DMS153 treated with DMSO at 0.1 percent for 48 hours (cell line): ENCODE measurements around the gene AMER3.
A peak's percentile ranks its signal among the peaks of the same experiment; 100 is the strongest.
"Not testable (repeated sequence)": the region's sequence is repeated elsewhere in the genome, so short reads cannot be mapped to it uniquely, and the experiment has no call there.

Source experiments
- DNase-seq: peaks from one replicate; lab custom pipeline; 2025; ENCODE audit not compliant: unreplicated experiment; lab: John Stamatoyannopoulos, UW

Gene AMER3, protein sequence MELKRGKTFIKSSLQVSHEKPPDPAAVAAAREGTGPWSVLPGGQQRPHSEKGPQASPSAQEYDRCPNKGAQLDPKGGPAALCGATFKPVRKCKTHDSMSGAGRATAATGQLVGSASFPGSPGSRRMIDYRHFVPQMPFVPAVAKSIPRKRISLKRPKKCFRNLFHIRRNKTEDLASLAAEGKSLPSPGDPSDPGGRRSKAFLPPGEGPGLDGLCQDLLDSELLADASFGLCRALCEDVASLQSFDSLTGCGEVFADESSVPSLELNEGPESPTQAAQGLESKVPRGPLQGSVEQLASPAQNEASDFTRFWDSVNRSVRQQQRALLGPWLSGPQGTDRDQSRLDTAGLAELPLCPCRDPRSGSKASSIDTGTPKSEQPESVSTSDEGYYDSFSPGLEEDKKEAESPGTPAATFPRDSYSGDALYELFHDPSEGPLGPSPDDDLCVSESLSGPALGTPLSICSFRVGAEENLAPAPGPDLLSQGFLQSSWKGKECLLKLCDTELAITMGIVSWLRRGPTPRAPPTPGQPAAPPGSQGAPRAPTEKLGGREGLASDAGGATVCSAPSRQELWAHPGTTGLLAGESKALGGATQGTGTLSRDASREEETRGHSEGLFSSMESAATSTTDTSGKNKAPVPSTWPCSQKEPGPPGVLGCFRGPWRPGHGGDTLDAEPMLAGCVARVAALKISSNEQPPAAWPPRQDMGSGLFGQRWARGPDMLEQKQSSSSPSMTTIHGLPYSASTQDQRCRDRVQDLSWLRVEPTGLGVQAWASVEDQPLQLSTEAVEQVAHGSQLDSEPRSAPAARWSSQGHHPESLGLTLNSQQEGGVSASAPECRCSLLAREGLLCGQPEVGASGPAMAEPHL

DNA sequence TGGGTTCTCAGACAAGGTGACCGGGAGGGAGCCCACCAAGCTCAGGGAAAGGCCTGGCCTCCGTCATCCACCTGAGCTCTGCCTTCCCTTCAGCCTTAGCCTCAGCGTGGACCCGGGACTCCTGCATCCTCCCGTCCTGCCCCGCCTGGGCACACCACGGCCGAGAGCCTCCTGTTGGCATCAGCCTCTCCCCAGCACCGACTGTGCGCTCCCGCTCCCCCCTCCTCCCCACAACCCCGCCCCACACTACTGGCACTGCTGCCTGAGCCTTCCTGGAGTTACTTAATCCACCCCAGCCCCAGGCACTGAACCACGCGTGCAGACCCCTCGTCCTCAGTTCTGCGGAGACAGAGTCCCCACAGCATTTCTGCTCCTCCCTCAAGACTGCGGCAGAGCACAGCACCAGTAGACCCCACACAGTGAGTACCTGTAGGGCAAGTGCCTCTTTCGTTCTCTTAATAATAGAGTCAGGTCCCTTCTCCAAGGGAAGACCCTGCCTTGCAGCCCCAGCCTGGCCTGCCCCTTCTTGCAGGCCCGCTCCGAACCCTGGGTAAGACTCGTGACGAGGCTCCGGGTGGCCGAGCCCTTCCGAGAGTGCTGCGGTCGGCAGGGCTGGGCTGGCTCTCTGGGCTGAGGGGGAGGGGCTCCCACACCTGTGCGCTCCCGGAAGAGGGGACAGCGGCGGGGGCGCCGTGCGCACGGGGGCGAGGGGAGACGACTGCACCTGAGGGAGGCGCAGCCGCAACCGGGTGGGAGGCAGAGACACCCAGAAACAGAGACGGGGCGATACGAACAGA is at the start of gene AMER3:
Gene AMER3, plus strand, starts transcription at position 285 of the 797 bp plus-strand sequence. CDS start 6,533 bp downstream, outside the sequence.
- DNase-seq, result peak; percentile 45

DNA sequence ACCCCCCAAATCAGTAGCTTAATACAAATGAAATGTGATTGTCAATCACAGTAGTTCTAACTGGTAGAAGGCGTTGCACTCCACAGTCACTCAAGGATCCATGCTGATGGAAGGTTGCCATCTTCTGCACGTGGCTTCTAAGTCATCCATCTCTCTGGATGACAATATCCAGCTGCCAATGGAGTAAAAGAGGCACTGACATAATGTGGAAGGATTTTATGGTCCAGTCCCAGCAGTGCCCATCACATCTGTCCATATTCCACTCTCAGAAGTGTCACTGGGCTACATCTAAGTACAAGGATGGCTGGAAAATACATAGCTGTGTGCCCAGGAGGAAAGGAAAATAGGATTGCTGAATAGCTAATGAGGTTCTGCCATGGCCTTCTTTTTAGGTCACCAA is 40.5 kb upstream of the AMER3 start:
- not testable (repeated sequence) for DNase-seq

DNA sequence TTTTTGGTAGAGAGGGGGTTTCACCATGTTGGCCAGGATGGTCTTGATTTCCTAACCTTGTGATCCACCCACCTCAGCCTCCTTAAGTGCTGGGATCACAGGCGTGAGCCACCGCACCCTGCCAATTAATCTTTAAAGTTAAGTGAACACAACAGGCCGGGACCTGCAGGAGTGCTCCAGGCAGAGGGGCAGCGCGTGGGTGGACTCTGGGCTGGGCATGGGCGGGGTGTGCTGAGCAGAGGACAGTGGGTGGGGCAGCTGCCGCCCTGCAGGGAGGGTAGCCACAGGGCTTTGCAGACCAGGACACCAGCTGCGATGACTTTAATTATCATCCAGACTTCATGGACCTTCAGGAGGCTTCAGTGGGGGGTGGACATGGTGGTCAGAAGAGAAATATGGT is 35.3 kb upstream of the AMER3 start:
- no peak for DNase-seq

DNA sequence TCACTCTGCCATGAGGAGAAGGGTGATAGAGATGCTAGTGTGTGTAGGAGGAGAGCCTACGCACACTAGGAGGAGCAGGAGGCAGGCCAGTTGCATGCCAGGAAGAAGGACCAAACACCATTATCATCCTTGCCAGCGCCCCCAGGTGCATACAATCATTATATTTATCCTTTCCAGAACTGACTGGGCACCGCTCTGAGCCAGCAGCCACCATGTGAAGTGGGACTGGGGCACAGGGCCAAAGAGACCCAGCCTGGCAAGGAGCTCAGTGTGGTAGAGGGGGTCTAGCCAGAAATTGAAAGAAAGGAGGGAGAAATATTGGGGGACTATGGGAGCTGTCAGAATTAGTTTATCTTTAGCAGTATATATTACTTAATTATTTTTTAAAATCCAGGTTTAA is 34.8 kb upstream of the AMER3 start:
- no peak for DNase-seq

DNA sequence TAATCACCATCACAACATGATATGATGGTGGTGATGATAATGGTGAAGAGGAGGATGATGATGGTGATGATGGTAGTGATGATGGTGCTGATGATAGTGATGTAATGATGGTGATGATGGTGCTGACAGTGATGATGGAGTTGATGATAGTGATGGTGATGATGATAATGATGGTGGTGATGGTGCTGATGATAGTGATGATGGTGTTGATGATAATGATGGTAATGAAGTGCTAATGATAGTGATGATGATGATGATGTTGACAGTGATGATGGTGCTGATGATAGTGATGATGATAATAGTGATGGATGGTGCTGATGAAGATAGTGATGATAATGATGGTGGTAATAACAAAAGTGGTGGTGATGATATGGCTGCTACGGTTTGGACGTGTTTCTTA is 30.9 kb upstream of the AMER3 start:
- no peak for DNase-seq

DNA sequence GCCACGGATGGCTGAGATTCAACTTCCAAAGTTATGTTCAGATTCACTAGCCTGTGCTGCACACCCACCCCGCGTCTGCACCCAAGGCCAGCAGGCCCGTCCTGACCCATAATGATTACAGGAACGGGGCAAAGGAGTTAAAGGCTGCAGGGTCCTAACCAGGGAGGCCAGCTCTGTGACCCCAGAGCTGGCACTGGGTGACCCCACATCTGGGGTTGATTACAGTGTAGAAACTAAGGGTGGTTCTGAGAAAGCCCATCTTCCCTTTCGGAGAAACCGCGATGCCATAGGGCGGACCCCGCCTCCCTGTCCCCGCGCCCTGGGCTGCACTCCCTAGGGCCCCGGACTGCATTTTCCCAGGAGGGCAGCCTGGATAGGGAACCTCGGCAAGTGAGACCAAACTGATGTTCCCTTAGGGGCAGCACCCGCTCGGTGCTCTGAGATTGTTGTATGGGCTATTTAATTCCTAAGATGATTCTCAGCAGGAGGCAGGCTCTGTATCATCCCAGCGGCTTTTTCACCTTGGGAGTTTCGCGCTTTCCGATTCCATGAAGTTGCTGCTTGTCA is 28.6 kb upstream of the AMER3 start:
- no peak for DNase-seq

DNA sequence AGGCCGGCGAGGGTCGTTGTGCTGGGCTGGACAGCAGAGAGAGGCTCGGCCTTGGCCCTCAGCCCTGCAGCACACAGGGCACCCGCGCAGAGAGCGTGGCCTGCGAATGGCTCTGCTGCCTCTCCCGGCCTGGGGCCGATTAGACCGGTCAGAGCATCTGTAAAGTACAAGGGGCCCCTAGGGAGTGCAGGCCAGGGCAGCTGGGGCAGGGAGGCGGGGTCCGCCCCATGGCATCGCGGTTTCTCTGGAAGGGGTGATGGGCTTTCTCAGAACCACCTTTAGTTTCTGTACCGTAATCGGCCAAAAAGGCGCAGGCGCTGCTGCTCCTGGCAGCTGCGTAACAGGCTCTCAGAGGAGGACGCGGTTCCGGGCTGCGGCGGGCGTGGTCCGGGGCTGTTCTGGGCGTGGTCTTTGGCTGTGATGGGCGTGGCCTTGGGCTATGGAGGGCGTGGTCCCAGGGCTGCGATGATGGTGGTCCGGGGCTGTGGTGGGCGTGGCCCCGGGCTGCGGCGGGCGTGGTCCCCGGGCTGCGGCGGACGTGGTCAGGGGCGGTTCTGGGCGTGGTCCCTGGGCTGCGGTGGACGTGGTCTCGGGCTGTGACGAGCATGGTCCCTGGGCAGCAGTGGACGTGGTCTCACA is 27.9 kb upstream of the AMER3 start:
- peak; percentile 88 for DNase-seq

DNA sequence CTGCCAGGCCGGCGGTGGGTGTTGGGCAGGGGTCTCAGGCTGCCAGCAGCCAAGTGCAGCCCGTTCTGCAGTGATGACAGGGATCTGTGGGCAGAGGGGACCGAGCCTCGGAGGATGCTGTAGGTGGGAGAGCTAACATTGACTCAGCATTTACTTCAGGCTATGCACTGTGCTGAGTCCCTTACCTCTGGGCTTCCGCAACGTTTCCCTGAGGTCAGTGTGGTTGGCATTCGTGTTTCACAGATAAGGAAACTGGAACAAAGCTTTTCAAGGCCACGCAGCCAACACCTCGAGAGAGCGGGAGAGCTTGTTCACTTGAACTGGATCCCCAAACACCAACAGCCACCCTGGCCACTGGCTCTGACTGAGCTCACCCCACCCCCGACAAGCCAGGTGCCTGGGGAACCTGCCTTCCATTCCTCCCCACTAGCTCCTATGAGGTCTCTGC is 27.3 kb upstream of the AMER3 start:
- no peak for DNase-seq

DNA sequence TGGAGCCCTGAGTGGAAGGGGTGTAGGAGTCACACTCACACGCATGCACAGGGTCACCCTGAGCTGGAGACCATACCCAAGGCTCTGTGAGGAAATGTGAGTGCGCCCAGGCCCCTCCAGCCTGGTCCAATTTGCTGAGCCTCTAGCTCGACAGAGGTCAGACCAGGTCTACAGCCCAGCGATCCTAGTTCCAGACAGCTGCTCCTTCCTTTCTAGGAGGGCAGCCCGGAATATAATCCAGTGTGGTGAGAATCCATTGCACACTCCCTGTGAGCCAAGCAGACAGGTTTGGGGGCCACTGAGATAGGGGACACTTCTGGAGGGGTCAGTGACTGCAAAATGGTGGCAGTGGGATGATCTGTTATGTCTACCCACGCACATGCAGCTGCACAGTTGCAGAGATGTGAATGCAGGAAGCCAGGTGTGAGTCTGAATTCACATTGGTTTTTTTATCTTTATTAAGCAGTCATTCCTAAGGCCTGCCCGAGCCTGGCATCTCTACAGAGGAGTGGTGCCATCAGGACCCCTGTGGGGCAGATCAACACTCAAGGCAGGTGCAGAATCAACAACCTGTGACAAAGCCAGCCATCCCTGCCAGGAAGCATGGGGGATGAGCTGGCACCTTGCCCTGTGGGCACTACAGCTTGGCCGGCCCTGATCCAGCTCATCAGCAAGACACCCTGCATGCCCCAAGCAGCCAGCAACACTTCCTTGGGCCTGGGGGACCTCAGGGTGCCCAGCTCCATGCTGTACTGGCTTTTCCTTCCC is 26.6 kb upstream of the AMER3 start, which contains the start of gene GPR148:
Gene GPR148, plus strand, starts transcription at position 522 of the 768 bp plus-strand sequence. Its CDS starts 82 bp downstream, at position 604.
- peak; percentile 81 for DNase-seq

DNA sequence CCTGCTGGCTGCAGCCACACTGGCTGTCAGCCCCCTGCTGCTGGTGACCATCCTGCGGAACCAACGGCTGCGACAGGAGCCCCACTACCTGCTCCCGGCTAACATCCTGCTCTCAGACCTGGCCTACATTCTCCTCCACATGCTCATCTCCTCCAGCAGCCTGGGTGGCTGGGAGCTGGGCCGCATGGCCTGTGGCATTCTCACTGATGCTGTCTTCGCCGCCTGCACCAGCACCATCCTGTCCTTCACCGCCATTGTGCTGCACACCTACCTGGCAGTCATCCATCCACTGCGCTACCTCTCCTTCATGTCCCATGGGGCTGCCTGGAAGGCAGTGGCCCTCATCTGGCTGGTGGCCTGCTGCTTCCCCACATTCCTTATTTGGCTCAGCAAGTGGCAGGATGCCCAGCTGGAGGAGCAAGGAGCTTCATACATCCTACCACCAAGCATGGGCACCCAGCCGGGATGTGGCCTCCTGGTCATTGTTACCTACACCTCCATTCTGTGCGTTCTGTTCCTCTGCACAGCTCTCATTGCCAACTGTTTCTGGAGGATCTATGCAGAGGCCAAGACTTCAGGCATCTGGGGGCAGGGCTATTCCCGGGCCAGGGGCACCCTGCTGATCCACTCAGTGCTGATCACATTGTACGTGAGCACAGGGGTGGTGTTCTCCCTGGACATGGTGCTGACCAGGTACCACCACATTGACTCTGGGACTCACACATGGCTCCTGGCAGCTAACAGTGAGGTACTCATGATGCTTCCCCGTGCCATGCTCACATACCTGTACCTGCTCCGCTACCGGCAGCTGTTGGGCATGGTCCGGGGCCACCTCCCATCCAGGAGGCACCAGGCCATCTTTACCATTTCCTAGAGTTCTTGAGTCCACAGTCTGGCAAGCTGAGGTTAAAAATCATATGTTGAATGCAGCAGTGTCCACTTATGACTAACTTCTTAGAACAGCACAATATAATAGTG is 25.7 kb upstream of the AMER3 start:
- DNase-seq, result peak; percentile 72

DNA sequence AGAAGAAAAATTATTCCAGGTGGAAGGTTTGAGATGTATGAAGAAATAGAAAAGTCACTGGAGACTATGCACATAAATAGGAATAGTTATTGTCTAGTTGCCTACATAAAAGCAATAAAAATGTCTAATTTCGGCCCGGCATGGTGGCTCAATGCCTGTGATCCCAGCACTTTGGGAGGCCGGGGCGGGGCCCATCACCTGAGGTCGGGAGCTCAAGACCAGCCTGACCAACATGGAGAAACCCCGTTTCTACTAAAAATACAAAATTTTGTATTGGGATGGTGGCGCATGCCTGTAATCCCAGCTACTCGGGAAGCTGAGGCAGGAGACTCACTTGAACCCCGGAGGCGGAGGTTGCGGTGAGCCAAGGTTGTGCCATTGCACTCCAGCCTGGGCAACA is 23.1 kb upstream of the AMER3 start:
- DNase-seq, result not testable (repeated sequence)

DNA sequence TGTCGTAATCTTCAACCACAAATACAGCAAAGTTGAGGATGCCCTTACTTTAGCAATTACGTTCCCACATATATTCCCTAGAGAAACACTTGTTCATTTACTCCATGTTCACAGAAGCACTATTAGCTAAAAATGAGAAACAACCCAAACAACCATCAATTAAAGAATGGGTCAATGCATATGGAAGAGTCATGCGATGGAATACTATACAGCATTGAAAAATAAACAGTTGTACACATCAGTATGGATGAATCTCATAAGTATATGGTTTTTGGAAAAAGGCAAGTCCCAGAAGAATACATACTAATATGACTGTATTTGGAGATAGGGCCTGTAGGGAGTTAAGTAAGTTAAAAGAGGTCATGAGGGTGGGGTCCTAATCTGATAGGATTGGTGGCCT is 20.1 kb upstream of the AMER3 start:
- no peak for DNase-seq

DNA sequence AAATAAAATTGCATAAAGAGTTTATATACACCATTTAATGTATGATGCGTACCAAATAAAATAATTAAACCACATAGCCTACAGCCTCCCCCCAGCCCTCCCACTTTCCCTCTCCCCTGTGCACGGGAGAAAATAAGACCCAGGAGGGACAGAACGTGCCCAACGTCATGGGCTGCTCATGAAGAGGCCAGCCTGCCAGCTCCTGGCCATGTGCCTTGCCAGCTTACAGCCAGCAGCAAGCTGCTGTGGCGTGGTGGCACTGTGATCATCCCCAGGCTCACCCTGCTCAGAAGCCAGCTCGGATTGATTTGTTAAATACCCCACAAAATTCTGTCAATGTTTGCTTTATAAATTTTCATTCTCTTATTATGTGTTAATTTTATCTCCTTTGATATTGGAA is 18.9 kb upstream of the AMER3 start:
- DNase-seq, result no peak

DNA sequence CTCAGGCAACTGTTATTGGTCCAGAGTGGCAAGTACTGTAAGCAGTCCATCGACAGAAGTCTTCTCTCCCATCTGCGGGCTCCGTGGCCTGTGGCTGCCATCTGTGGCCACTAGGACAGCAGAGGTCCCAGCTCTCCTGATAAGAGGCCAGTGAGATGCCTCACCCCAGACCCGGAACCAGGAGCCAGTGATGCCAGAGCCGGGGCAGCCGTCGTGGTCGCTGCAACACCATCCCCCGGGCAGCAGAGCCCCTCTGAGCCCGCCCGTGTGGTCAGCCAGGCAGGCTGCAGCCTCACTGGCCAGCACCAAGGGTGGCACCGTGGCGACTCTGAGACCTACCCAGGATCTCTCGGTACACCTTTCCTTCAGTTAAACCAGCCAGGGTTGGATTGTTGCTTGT is 17.7 kb upstream of the AMER3 start:
- no peak for DNase-seq

DNA sequence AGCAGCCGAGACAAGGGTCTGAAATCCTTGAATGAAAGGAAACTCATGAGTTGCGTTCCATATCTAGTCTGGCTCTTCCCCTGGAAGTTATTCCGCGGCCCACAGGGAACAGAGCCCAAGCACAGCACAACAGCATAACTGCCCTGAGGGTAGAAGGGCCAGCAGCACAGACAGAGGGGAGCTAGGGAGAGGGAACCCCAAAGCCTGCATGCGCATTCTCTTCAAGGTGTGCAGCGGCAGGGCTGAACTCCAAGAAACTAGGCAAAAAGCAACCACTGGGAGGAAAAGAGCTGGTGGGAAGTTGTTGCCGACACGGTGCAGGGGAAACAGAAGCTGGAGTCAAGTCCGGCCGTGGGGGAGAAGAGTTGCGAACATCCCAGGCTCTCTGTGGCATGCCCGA is 14.7 kb upstream of the AMER3 start:
- DNase-seq, result no peak

DNA sequence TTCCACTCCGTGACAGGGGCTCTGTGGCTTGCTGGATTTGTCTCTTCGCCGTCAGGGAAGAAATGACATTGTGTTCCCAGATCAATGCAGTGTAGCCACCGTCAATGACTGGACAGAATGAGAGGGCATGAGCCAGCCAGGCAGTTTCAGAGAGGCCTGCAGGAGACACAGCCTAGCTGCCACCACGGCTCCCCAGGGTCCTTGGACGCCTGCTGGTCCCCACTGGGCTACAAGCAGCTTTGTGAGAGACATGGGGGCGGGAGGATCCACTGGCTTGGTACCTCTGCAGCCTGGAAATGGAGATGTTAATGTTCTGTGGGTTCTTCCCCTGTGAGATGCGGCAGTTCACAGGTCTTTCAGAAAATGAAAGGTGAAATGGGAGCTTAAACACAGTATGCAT is 12.1 kb upstream of the AMER3 start:
- DNase-seq, result no peak

DNA sequence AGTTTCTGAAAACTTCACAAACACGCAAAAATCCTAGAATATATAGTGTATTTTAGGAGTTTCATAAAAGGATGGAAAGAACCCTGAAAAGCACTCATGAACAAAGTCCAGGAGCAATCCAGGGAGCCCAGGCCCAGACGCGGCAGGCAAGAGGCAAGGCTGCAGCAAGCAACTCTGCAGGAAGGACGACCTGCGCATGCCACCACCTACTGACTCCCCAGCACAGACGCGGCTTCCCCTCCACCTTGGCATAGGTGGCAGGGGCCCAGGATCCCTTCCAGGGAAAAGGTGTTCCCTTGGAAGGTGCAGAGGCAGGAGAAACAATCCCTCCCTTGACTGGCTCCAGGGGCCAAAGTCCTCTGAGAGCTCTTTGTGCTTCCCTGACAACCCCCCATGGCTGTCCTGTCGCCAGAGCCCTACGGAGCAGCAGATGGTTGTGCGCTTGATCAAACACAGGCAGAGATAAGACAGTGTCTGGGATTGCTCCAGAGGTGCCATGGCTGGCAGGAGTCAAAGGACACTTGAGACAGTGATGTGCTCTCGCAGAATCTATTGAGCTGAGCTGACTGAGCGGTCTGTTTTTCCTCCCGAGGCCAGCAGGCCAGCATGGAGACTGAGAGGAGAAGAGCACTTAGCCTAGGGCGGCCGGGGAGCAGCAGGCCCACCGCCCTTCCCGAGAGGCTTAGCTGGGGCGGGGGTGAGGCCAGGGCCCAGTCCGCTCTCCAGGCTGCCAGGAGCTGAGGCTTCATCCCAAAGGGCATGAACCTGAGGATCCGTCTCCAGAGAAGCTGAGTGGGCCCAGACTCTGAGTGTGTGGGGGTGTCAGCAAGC is 10.8 kb upstream of the AMER3 start:
- peak; percentile 72 for DNase-seq

DNA sequence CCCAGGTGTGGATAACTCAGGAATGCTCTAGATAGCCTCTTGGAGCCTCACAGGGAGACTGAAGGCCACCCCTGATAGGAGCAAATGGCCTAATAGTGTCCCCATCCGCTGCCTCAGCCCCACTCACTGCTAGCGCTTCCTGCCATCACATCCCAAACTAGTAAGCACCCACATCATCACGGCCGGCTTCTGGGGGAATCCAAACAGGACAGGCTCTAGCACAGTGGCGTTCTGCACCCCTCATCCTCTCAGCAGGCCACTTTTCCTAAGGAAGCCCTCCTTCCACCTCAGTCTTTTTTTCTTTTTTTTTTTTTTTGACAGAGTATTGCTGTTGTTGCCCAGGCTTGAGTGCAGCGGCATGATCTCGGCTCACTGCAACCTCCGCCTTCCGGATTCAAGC is 6.3 kb upstream of the AMER3 start:
- no peak for DNase-seq
